Measurements from ENCODE around the gene TEX28.
"Not testable (repeated sequence)": the region's sequence is repeated elsewhere in the genome, so short reads cannot be mapped to it uniquely, and the experiment has no call there.

The TEX28 gene

DNA sequence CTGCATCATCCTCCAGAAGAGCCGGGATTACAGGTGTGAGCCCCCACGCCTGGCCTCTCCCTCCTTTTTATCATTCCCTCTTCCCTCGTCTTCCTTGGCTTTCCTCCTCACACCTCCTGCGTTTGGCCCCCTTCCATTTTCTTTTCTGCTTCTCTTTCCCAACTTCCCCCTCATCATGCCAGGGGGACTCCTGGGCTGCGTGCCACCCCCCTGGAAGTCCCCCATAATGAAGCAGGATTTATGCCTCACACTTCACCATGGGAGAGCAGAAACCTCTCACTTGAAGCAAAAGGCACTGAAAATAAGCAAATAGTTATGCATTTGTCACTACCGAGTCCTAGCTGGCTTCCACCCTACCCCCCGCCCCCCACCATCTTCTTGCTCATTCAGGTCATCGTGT is 8.6 kb upstream of the TEX28 start:
- TF ChIP-seq, protein P1, sequence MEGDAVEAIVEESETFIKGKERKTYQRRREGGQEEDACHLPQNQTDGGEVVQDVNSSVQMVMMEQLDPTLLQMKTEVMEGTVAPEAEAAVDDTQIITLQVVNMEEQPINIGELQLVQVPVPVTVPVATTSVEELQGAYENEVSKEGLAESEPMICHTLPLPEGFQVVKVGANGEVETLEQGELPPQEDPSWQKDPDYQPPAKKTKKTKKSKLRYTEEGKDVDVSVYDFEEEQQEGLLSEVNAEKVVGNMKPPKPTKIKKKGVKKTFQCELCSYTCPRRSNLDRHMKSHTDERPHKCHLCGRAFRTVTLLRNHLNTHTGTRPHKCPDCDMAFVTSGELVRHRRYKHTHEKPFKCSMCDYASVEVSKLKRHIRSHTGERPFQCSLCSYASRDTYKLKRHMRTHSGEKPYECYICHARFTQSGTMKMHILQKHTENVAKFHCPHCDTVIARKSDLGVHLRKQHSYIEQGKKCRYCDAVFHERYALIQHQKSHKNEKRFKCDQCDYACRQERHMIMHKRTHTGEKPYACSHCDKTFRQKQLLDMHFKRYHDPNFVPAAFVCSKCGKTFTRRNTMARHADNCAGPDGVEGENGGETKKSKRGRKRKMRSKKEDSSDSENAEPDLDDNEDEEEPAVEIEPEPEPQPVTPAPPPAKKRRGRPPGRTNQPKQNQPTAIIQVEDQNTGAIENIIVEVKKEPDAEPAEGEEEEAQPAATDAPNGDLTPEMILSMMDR (IDR thresholded peaks at IDR 0.05), result no peak
- Histone ChIP-seq H3K4me3 (no peak overlapping the region), H3K27me3 (no peaks in the 10 kb centered on the region), H3K4me1 (no peaks in the 10 kb centered on the region), H3K27ac (no peak overlapping the region), H3K36me3 (no peaks in the 10 kb centered on the region), H3K9me3 (no peaks in the 10 kb centered on the region)
- no peak for DNase-seq
- intact Hi-C loops (cut with DNase I; ENCODE audit: low total_unique reads), result no loop called here

GRCh38 chrX:154302998-154303397 is 8.1 kb upstream of the TEX28 start:
- DNase-seq; H3K4me1 ChIP-seq; H3K27ac ChIP-seq; H3K36me3 ChIP-seq; intact Hi-C loops (cut with DNase I; ENCODE audit: low total_unique reads); H3K9me3 ChIP-seq; H3K4me3 ChIP-seq; H3K27me3 ChIP-seq: not testable (repeated sequence)

GRCh38 chrX:154300816-154301215 is 5.9 kb upstream of the TEX28 start:
- TF ChIP-seq, protein P1 (IDR thresholded peaks at IDR 0.05), result no peak
- Histone ChIP-seq H3K9me3 (no peaks in the 10 kb centered on the region), H3K27me3 (no peaks in the 10 kb centered on the region), H3K27ac (no peak overlapping the region), H3K4me1 (no peaks in the 10 kb centered on the region), H3K4me3 (no peak overlapping the region), H3K36me3 (no peaks in the 10 kb centered on the region)
- DNase-seq, result no peak
- intact Hi-C loops (cut with DNase I; ENCODE audit: low total_unique reads), result no loop called here

- no peak for DNase-seq
- intact Hi-C loops (cut with DNase I; ENCODE audit: low total_unique reads), result no loop called here
- TF ChIP-seq, protein P1 (IDR thresholded peaks at IDR 0.05), result no peak
- Histone ChIP-seq H3K36me3 (no peaks in the 10 kb centered on the region), H3K4me1 (no peaks in the 10 kb centered on the region), H3K4me3 (no peak overlapping the region), H3K27me3 (no peaks in the 10 kb centered on the region), H3K9me3 (no peaks in the 10 kb centered on the region), H3K27ac (no peak overlapping the region)
These were observed 3.4 kb upstream of the TEX28 start for GRCh38 chrX:154298312-154298711.

DNA sequence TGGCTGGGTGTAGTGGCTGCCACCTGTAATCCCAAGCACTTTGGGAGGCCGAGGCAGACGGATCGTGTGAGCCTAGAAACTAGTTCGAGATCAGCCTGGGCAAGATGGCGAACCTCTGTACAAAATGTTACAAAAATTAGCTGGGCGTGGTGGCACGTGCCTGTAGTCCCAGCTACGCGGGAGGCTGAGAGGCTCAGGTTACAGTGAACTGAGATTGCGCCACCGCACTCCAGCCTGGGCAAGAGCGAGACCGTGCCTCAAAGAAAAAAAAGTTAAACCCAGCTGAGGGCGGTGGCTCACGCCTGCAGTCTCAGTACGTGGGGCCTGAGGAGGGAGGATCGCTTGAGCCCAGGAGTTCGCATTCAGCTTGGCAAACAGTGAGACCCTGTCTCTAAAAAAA is 1.8 kb upstream of the TEX28 start:
- Histone ChIP-seq H3K27me3 (no peaks in the 10 kb centered on the region), H3K9me3 (no peaks in the 10 kb centered on the region), H3K4me1 (no peaks in the 10 kb centered on the region), H3K27ac (no peak overlapping the region), H3K4me3 (no peak overlapping the region), H3K36me3 (no peaks in the 10 kb centered on the region)
- intact Hi-C loops (cut with DNase I; ENCODE audit: low total_unique reads), result no loop called here
- DNase-seq, result no peak
- TF ChIP-seq, protein P1 (IDR thresholded peaks at IDR 0.05), result no peak

DNA sequence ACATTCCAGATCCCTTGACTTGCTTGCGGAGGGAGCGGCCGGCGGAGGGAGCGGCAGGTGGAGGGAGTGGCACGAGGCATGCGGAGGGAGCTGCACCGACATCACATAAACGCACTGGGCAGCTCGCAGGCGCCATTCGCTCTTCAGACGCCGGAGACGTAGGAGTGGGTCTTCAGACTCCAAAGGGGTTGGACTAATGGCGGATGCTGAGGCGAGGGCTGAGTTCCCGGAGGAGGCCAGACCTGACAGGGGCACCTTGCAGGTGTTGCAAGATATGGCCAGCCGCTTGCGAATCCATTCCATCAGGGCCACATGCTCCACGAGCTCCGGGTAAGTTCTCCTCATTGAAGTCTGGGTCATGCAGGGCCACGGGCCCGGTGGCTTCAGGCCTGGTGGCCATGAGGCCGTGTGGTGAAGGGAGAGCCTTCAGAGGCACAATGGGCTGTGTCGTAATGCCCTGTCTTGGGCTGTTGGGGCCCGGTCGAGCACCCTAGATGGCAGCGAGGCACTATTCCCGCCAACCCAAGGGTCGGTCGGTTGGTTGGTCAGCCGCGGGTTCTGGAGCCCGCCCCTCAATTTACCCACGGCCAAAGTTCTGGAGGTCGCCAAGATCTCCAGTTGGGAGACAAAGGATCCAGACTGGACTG is 863 bp upstream of the TEX28 start, which contains the start of gene TKTL1:
Gene TKTL1, plus strand, starts transcription at position 132 of the 647 bp plus-strand sequence. Its CDS starts 65 bp downstream, at position 197.
- TF ChIP-seq, protein P1 (IDR thresholded peaks at IDR 0.05), result no peak
- Histone ChIP-seq H3K27me3 (no peaks in the 10 kb centered on the region), H3K27ac (no peak within 1 kb of the TSS), H3K4me1 (no peaks in the 10 kb centered on the region), H3K9me3 (no peaks in the 10 kb centered on the region), H3K36me3 (no peaks in the 10 kb centered on the region), H3K4me3 (no peak within 1 kb of the TSS)
- DNase-seq, result no peak
- intact Hi-C loops (cut with DNase I; ENCODE audit: low total_unique reads), result no loop called here

GRCh38 chrX:154286406-154286805 is 8.5 kb downstream of the TEX28 start:
- H3K4me3 ChIP-seq; H3K36me3 ChIP-seq; H3K27me3 ChIP-seq; H3K4me1 ChIP-seq; intact Hi-C loops (cut with DNase I; ENCODE audit: low total_unique reads); H3K27ac ChIP-seq; DNase-seq; H3K9me3 ChIP-seq: not testable (repeated sequence)

- not testable (repeated sequence) for DNase-seq, H3K27me3 ChIP-seq
These were observed 10.2 kb downstream of the TEX28 start for GRCh38 chrX:154284489-154285338.

GRCh38 chrX:154269245-154269644 is 25.7 kb downstream of the TEX28 start:
- H3K27ac ChIP-seq; DNase-seq; H3K27me3 ChIP-seq; H3K4me3 ChIP-seq; H3K9me3 ChIP-seq; intact Hi-C loops (cut with DNase I; ENCODE audit: low total_unique reads); H3K36me3 ChIP-seq; H3K4me1 ChIP-seq: not testable (repeated sequence)

More at GRCh38 chrX:154284489-154285338, 10.2 kb downstream of the TEX28 start:
- H3K4me1 ChIP-seq; H3K36me3 ChIP-seq; intact Hi-C loops (cut with DNase I; ENCODE audit: low total_unique reads); H3K9me3 ChIP-seq; H3K27ac ChIP-seq; H3K4me3 ChIP-seq: not testable (repeated sequence)

Measured in tibial artery (tissue), 4 donors.